ENCODE measurements around the gene SCD5. TPM values are rescaled to one million over a fixed set of nuclear protein-coding genes. Genes with fewer than 3 reads are reported as not detected.
A peak's percentile ranks its signal among the peaks of the same experiment; 100 is the strongest.

Gene SCD5
- total RNA-seq, 6 donors from 2014 or later: 17.8 to 40.3 (median 25.3) TPM

DNA sequence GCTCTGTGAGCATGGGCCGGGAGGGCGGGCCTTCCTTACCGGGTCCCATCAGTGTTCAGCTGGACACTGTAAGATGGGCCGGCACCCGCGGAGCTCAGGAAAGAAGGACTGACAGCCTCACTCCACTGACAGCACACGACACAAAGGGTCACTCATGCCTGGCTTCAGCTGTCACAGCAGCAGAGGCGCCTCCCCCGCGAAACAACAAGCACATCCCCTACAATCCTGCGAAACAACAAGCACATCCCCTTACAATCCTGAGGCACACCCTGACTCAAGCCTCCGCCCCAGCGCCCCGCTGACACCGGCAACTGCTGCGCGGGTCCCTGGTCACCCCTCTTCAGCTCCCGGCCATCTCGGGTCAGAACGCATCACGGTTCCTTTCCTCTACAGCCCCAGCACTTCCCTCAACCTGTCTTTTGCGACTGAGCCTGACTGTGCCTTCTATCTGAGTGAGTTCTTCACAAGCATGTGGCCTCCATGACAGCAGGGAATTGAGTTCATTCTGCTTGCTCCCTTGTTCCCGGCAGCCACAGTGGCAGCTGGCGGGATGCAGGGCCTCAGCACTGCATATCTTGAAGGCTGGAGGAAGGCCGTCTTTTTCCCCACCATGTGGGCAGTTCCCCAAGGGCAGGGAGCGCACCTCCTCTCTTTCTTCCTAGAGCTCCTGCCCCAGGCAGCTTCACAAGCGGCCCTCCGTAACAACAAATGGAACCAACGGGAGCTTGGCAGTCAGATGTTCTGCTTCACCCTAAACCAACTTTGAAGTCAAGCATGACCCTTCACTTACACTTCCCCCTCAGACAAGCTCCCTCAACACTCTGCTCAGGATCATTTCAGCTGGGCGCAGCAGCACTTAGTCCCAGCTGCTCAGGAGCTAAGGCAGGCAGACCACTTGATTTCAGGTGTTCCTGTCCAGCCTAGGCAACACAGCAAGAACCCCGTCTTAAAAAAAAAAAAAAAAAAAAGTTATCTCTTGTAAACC is 39.6 kb downstream of the SCD5 start:
- Histone ChIP-seq H3K4me3 (no peak overlapping the region), H3K36me3 (no peaks in the 10 kb centered on the region), H3K4me1 (no peaks in the 10 kb centered on the region), H3K27ac (no peak overlapping the region), H3K9me3 (no peaks in the 10 kb centered on the region), H3K27me3 (no peaks in the 10 kb centered on the region)
- TF ChIP-seq EP300 (IDR thresholded peaks at IDR 0.05) (no peak), POLR2A (IDR thresholded peaks at IDR 0.05) (no peak), POLR2AphosphoS5 (IDR thresholded peaks at IDR 0.05) (no peak)
- TF ChIP-seq, protein P1, sequence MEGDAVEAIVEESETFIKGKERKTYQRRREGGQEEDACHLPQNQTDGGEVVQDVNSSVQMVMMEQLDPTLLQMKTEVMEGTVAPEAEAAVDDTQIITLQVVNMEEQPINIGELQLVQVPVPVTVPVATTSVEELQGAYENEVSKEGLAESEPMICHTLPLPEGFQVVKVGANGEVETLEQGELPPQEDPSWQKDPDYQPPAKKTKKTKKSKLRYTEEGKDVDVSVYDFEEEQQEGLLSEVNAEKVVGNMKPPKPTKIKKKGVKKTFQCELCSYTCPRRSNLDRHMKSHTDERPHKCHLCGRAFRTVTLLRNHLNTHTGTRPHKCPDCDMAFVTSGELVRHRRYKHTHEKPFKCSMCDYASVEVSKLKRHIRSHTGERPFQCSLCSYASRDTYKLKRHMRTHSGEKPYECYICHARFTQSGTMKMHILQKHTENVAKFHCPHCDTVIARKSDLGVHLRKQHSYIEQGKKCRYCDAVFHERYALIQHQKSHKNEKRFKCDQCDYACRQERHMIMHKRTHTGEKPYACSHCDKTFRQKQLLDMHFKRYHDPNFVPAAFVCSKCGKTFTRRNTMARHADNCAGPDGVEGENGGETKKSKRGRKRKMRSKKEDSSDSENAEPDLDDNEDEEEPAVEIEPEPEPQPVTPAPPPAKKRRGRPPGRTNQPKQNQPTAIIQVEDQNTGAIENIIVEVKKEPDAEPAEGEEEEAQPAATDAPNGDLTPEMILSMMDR (IDR thresholded peaks at IDR 0.05): no peak
- 73 to 75% methylated on average over 24 to 31 of the region's 31 CpGs for WGBS, 2 donors
- DNase-seq: peak in 1 of 2 donors; percentile 61
- ATAC-seq (ENCODE audit: low FRiP score in 2 of 2): peak in 1 of 2 donors; percentile 7

DNA sequence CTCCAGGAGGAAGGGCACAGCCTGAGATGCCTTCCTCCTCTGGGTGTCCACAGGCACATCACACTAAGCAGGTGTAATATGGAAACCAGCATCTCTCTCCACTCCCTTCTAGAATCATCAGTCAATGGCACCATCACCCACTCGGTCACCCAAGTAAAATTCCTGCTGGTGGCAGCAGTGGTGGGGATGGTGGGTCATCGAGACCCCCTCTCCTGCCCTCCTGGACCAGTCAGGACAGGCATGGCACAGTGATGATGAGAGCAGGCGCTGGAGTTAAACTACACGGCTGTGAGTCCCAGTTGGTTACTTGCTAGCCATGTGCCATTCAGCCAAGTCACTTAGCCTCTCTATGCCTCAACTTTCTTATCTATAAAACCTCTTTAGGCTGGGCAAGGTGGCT is 42.5 kb downstream of the SCD5 start:
- DNase-seq: no peak
- 92 to 100% methylated on average over 4 of the region's 4 CpGs for WGBS, 2 donors
- H3K9me3 ChIP-seq: no peaks in the 10 kb centered on the region
- TF ChIP-seq, protein P1 (IDR thresholded peaks at IDR 0.05): no peak
- no peak for TF ChIP-seq EP300 (IDR thresholded peaks at IDR 0.05)
- H3K27ac ChIP-seq: no peak overlapping the region
- no peaks in the 10 kb centered on the region for H3K4me1 ChIP-seq
- no peak overlapping the region for H3K4me3 ChIP-seq
- no peak for ATAC-seq (ENCODE audit: low FRiP score in 2 of 2)
- no peaks in the 10 kb centered on the region for H3K36me3 ChIP-seq
- no peaks in the 10 kb centered on the region for H3K27me3 ChIP-seq

DNA sequence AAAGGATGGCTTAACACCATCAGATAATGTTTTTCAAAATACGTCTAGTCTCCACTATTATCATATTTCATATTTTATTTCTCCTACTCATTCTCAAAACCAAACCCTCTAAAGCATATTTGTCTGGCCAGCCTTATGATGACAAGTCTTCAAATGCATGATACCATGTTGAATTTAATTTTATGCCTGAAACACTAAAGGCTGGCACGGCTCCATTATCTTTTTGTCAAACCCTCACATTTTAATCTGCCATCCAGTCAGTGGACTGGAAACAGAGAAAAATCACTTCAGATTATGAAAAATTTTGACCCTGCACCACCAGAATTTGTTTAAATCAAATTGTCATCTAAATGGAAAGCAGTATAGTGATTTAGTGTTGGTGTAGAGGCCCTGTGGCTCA is 42.9 kb downstream of the SCD5 start:
- 81 to 87% methylated on average over 2 of the region's 2 CpGs for WGBS, 2 donors
- TF ChIP-seq, protein P1 (IDR thresholded peaks at IDR 0.05): no peak
- no peak for TF ChIP-seq POLR2AphosphoS5 (IDR thresholded peaks at IDR 0.05)
- no peak for TF ChIP-seq POLR2A (IDR thresholded peaks at IDR 0.05)
- no peak for TF ChIP-seq EP300 (IDR thresholded peaks at IDR 0.05)

DNA sequence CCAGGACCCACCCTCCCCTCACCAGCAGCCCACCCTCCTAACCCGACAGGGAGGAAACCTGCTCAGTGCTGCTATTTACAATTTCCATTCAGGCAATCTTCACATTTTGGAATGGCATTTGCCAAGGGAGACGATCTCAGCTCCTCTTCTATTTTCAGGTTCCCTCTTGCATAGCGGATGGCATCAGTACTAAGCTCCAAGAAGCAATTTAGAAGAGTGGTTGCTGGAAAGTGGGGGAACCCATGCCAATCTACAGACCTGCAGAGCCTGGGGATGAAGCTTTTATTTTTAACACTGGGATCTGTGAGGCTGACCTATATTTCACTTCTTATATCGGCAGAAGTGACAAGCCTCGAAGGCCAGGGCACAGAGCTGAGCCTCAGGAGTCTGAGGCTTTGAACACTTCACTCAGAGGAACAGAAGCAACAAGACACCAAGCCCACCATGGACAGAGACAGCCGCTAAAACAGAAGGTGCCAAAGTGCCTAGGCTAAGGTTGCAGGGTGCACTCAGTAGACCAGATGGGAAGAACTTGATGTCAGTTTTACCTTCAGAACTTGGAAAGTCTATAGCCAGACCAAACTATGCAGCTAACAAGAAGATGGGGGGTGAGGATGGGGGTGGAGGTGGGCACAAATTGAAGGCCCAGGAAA is 44.0 kb downstream of the SCD5 start:
- Histone ChIP-seq H3K4me3 (no peak overlapping the region), H3K27me3 (no peaks in the 10 kb centered on the region), H3K27ac (peak overlapping the region; percentile 1 to 23 (median 18)), H3K4me1 (no peaks in the 10 kb centered on the region), H3K36me3 (no peaks in the 10 kb centered on the region), H3K9me3 (no peaks in the 10 kb centered on the region)
- 68 to 80% methylated on average over 6 of the region's 6 CpGs for WGBS, 2 donors
- ATAC-seq (ENCODE audit: low FRiP score in 2 of 2) (no peak), DNase-seq (no peak)
- TF ChIP-seq POLR2A (IDR thresholded peaks at IDR 0.05) (no peak), POLR2AphosphoS5 (IDR thresholded peaks at IDR 0.05) (no peak), EP300 (IDR thresholded peaks at IDR 0.05) (no peak)
- TF ChIP-seq, protein P1 (IDR thresholded peaks at IDR 0.05): no peak

More for the DNA sequence above, 42.9 kb downstream of the SCD5 start:
- ATAC-seq (ENCODE audit: low FRiP score in 2 of 2): no peak
- Histone ChIP-seq H3K4me3 (no peak overlapping the region), H3K36me3 (no peaks in the 10 kb centered on the region), H3K4me1 (no peaks in the 10 kb centered on the region), H3K27ac (no peak overlapping the region), H3K27me3 (no peaks in the 10 kb centered on the region), H3K9me3 (no peaks in the 10 kb centered on the region)
- DNase-seq: no peak

Measured in upper lobe of left lung (tissue), 6 donors.